MG63 (cell line): ENCODE data around the gene LOX. TPM values are rescaled to one million over a fixed set of nuclear protein-coding genes. Genes with fewer than 3 reads are reported as not detected.

Experiments used
- DNase-seq: peaks from one replicate; pipeline ENCODE4 v3.0.0-alpha.2; 2020
- H3K27me3 ChIP-seq: fragments of 250-450 bp; sonication (Bioruptor Pico); 2 replicates; pipeline ENCODE4 v1.5.1; 2020; ENCODE audit warnings: mild to moderate bottlenecking, moderate library complexity
- H3K36me3 ChIP-seq: fragments of 250-450 bp; sonication (Bioruptor Pico); 2 replicates; pipeline ENCODE4 v1.5.1; 2020; ENCODE audit warnings: mild to moderate bottlenecking, moderate library complexity
- H3K4me3 ChIP-seq: fragments of 250-450 bp; sonication (Bioruptor Pico); 2 replicates; pipeline ENCODE4 v1.5.1; 2020; ENCODE audit warnings: mild to moderate bottlenecking, moderate library complexity
- H3K9me3 ChIP-seq: fragments of 250-450 bp; sonication (Bioruptor Pico); 2 replicates; pipeline ENCODE4 v1.5.1; 2020; ENCODE audit warnings: mild to moderate bottlenecking, moderate library complexity
- total RNA-seq: library from RNA; depleted of rRNA; stranded (reverse); fragments of >200 nt; shearing (Covaris generic); gene quantifications from 2 replicates; pipeline ENCODE4 v1.2.3, GENCODE V29; 2014; ENCODE audit warnings: low replicate concordance; rRNA removed

Gene LOX
- 334 and 360 TPM in 2 replicates for total RNA-seq

- DNase-seq = peak; percentile 99
- Histone ChIP-seq H3K9me3 (no peaks in the 10 kb centered on the region), H3K4me3 (peak within 1 kb of the TSS; percentile 82), H3K27me3 (no peaks in the 10 kb centered on the region), H3K36me3 (peaks cover 32% of the 10 kb centered on the region)
Observed at GRCh38 chr5:122078116-122079110, at the start of gene LOX. TSS of gene LOX (minus strand) at chr5:122078259. CDS start at chr5:122077985, 274 bp downstream.

- H3K4me3 ChIP-seq = no peak overlapping the region
- no peaks in the 10 kb centered on the region for H3K36me3 ChIP-seq
- H3K9me3 ChIP-seq = no peaks in the 10 kb centered on the region
- H3K27me3 ChIP-seq = no peaks in the 10 kb centered on the region
- peak; percentile 54 for DNase-seq
Observed at GRCh38 chr5:122126756-122127321, 48.8 kb upstream of the LOX start.

- Histone ChIP-seq H3K36me3 (no peaks in the 10 kb centered on the region), H3K4me3 (no peak overlapping the region), H3K27me3 (no peaks in the 10 kb centered on the region), H3K9me3 (no peaks in the 10 kb centered on the region)
- peak; percentile 71 for DNase-seq
Observed at GRCh38 chr5:122126177-122126755, 48.2 kb upstream of the LOX start.

- no peaks in the 10 kb centered on the region for H3K36me3 ChIP-seq
- H3K27me3 ChIP-seq = no peaks in the 10 kb centered on the region
- no peak for DNase-seq
- no peak overlapping the region for H3K4me3 ChIP-seq
- H3K9me3 ChIP-seq = no peaks in the 10 kb centered on the region
Observed at GRCh38 chr5:122124766-122125165, 46.7 kb upstream of the LOX start.

- DNase-seq = no peak
- H3K36me3 ChIP-seq = no peaks in the 10 kb centered on the region
- no peaks in the 10 kb centered on the region for H3K27me3 ChIP-seq
Observed at GRCh38 chr5:122121479-122122465, 43.7 kb upstream of the LOX start.

GRCh38 chr5:122120957-122121356, 42.9 kb upstream of the LOX start:
- Histone ChIP-seq H3K36me3 (no peaks in the 10 kb centered on the region), H3K27me3 (no peaks in the 10 kb centered on the region), H3K4me3 (no peak overlapping the region), H3K9me3 (no peaks in the 10 kb centered on the region)
- DNase-seq = no peak

More at GRCh38 chr5:122121479-122122465, 43.7 kb upstream of the LOX start:
- no peaks in the 10 kb centered on the region for H3K9me3 ChIP-seq
- no peak overlapping the region for H3K4me3 ChIP-seq

- Histone ChIP-seq H3K4me3 (no peak overlapping the region), H3K9me3 (no peaks in the 10 kb centered on the region), H3K27me3 (no peaks in the 10 kb centered on the region), H3K36me3 (no peaks in the 10 kb centered on the region)
- DNase-seq = no peak
Observed at GRCh38 chr5:122120493-122120892, 42.4 kb upstream of the LOX start.

- H3K27me3 ChIP-seq = no peaks in the 10 kb centered on the region
- no peak overlapping the region for H3K4me3 ChIP-seq
- no peaks in the 10 kb centered on the region for H3K36me3 ChIP-seq
- no peaks in the 10 kb centered on the region for H3K9me3 ChIP-seq
- DNase-seq = no peak
Observed at GRCh38 chr5:122119205-122119604, 41.1 kb upstream of the LOX start.

GRCh38 chr5:122118356-122118948, 40.4 kb upstream of the LOX start:
- DNase-seq = no peak
- H3K27me3 ChIP-seq = no peaks in the 10 kb centered on the region
- H3K36me3 ChIP-seq = no peaks in the 10 kb centered on the region
- no peak overlapping the region for H3K4me3 ChIP-seq
- no peaks in the 10 kb centered on the region for H3K9me3 ChIP-seq

GRCh38 chr5:122114501-122114900, 36.4 kb upstream of the LOX start:
- H3K27me3 ChIP-seq = no peaks in the 10 kb centered on the region
- H3K9me3 ChIP-seq = no peaks in the 10 kb centered on the region
- DNase-seq = no peak
- no peaks in the 10 kb centered on the region for H3K36me3 ChIP-seq
- H3K4me3 ChIP-seq = no peak overlapping the region

GRCh38 chr5:122112733-122113558, 34.9 kb upstream of the LOX start:
- Histone ChIP-seq H3K27me3 (no peaks in the 10 kb centered on the region), H3K4me3 (no peak overlapping the region), H3K36me3 (no peaks in the 10 kb centered on the region), H3K9me3 (no peaks in the 10 kb centered on the region)
- DNase-seq = no peak

GRCh38 chr5:122112063-122112462, 34.0 kb upstream of the LOX start:
- no peak overlapping the region for H3K4me3 ChIP-seq
- no peaks in the 10 kb centered on the region for H3K9me3 ChIP-seq
- no peaks in the 10 kb centered on the region for H3K36me3 ChIP-seq
- no peaks in the 10 kb centered on the region for H3K27me3 ChIP-seq
- no peak for DNase-seq

- no peaks in the 10 kb centered on the region for H3K27me3 ChIP-seq
- H3K9me3 ChIP-seq = no peaks in the 10 kb centered on the region
- no peak for DNase-seq
- H3K4me3 ChIP-seq = no peak overlapping the region
- H3K36me3 ChIP-seq = no peaks in the 10 kb centered on the region
Observed at GRCh38 chr5:122111460-122111859, 33.4 kb upstream of the LOX start.

- H3K27me3 ChIP-seq = no peaks in the 10 kb centered on the region
- H3K9me3 ChIP-seq = no peaks in the 10 kb centered on the region
- DNase-seq = no peak
- H3K36me3 ChIP-seq = no peaks in the 10 kb centered on the region
- no peak overlapping the region for H3K4me3 ChIP-seq
Observed at GRCh38 chr5:122110987-122111386, 32.9 kb upstream of the LOX start.

GRCh38 chr5:122107016-122107415, 29.0 kb upstream of the LOX start:
- H3K9me3 ChIP-seq = no peaks in the 10 kb centered on the region
- no peak for DNase-seq
- no peaks in the 10 kb centered on the region for H3K36me3 ChIP-seq
- no peaks in the 10 kb centered on the region for H3K27me3 ChIP-seq
- no peak overlapping the region for H3K4me3 ChIP-seq
